ENCODE results near the gene ZNF547. TPM values are rescaled to one million over a fixed set of nuclear protein-coding genes. Genes with fewer than 3 reads are reported as not detected.

The ZNF547 gene
- total and polyA plus RNA-seq, 2 experiments from 2014 or later, result 1.4 to 2.0 TPM

DNA sequence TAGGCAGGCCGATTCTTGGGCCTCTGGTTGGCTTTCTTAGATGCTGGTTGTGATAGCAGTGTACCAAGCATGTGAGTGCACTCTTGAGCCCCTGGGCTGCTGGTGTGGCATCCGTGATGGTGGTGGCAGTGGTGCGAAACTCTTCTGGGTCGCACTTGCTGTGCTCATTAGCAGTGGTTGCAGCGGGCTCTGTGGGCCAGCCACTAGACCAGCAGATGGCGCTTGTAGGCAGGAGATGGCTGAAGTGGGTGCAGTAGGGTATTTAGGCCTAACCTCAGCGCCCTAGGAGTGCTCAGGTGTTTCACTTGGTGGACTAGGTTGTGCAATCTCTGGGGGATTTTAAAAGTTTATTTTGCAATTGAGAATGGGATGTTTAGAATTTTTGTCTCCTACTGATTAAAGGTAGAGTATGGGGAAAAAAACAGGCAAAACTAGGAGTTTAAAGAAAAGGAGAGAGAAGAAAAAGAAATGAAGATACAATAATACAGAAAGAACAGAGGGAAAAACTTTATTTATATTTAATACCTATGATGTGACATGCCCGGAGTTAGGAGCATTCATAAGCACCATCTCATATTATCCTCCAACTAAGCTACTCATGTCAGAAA, 43.3 kb downstream of the ZNF547 start:
- in situ Hi-C loops (cut with MboI), result no loop called here
- no peaks in the 10 kb centered on the region for H3K9me3 ChIP-seq (ENCODE audit: low read depth)
- H4K20me1 ChIP-seq (ENCODE audit: insufficient read depth), result no peaks in the 10 kb centered on the region
- peaks cover 12% of the 10 kb centered on the region for H3K79me2 ChIP-seq (ENCODE audit: insufficient read depth)
- H3K4me2 ChIP-seq (ENCODE audit: unreplicated experiment), result no peak overlapping the region
- no peak for TF ChIP-seq EZH2 (IDR thresholded peaks at IDR 0.05; ENCODE audit: insufficient read depth, poor library complexity, severe bottlenecking)
- no peak for TF ChIP-seq EZH2phosphoT487 (IDR thresholded peaks at IDR 0.05; ENCODE audit: insufficient read depth, low read depth)
- H3K36me3 ChIP-seq (ENCODE audit: low read depth), result no peaks in the 10 kb centered on the region
- H3K4me1 ChIP-seq (ENCODE audit: insufficient read depth), result no peaks in the 10 kb centered on the region
- 14 to 19% methylated on average over 8 of the region's 8 CpGs for WGBS, 2 experiments (ENCODE audit: low coverage in 1 of 2, low lambda C conversion rate in 2 of 2, missing lambda C conversion rate in 2 of 2)
- no peak overlapping the region for H3K9ac ChIP-seq
- H3F3A ChIP-seq (ENCODE audit: insufficient read depth), result peaks cover 14% of the 10 kb centered on the region; the same call in 1 of the 2 replicates
- peak; percentile 80 for DNase-seq
- no peaks in the 10 kb centered on the region for H3K9me2 ChIP-seq (ENCODE audit: insufficient read depth)
- H2AFZ ChIP-seq, result no peak overlapping the region
- H3K27me3 ChIP-seq (replicated peaks; ENCODE audit: insufficient read depth), result no peaks in the 10 kb centered on the region
- no peak overlapping the region for H3K4me3 ChIP-seq
- H3K27ac ChIP-seq, result no peak overlapping the region

DNA sequence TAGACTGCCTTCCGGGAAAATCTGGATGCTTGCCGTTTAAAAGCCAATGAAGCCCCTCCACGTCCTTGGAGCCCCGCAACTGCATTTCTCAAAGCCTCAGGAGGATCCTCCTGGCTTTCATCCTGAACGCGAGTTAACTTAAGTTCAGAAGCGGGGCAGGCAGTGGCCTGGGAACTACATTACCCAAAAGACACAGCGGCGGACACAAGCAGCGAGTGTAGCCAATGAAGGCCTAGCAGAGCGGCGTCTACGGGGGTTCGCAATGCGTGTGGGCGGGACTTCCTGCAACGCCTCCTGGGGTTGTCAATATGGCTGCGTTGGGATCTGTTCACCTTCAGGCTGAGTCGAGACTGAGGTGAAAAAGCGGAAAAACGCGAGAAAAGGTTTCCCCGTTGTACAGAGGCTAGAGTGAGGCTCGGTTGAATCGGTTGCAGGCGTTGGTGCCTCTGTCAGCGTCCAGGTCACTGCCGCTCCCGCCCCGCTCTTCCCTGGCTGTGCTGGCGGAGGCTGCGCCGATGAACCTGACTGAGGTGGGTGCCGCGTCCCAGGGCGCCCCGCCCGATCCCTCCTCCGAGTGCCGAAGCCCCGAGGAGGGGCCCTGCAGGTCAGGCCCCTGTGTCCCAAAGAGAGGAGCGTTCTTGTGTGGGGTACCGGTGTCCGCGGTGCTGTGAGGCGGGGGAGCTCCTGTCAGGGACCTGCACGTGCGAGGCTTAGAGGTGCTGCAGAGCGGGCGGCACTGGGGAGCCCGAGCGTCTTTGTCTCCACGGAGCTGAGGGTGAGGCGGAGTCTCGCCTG, 47.7 kb downstream of the ZNF547 start, which contains the start of gene ZNF17:
TSS of gene ZNF17 (plus strand) at position 285 of the 795 bp plus-strand sequence. CDS start 2,455 bp downstream, outside the sequence.
- in situ Hi-C loops (cut with MboI), result no loop called here
- Histone ChIP-seq H3K9me3 (ENCODE audit: low read depth) (no peaks in the 10 kb centered on the region), H2AFZ (peak within 1 kb of the TSS; percentile 90), H3K36me3 (ENCODE audit: low read depth) (no peaks in the 10 kb centered on the region), H4K20me1 (ENCODE audit: insufficient read depth) (no peaks in the 10 kb centered on the region), H3F3A (ENCODE audit: insufficient read depth) (peaks cover 14% of the 10 kb centered on the region; the same call in 1 of the 2 replicates), H3K4me3 (peak within 1 kb of the TSS; percentile 93), H3K4me2 (ENCODE audit: unreplicated experiment) (peak within 1 kb of the TSS; percentile 79), H3K9ac (peak within 1 kb of the TSS; percentile 87), H3K9me2 (ENCODE audit: insufficient read depth) (no peaks in the 10 kb centered on the region), H3K27me3 (replicated peaks; ENCODE audit: insufficient read depth) (no peaks in the 10 kb centered on the region), H3K4me1 (ENCODE audit: insufficient read depth) (peaks cover 7% of the 10 kb centered on the region; the same call in 1 of the 2 replicates), H3K27ac (peak within 1 kb of the TSS; percentile 14), H3K79me2 (ENCODE audit: insufficient read depth) (peaks cover 57% of the 10 kb centered on the region)
- no peak for TF ChIP-seq EZH2 (IDR thresholded peaks at IDR 0.05; ENCODE audit: insufficient read depth, poor library complexity, severe bottlenecking)
- TF ChIP-seq EZH2phosphoT487 (IDR thresholded peaks at IDR 0.05; ENCODE audit: insufficient read depth, low read depth), result no peak
- 1% methylated on average over 55 of the region's 55 CpGs for WGBS, 2 experiments (ENCODE audit: low coverage in 1 of 2, low lambda C conversion rate in 2 of 2, missing lambda C conversion rate in 2 of 2)
- peak; percentile 99 for DNase-seq

DNA sequence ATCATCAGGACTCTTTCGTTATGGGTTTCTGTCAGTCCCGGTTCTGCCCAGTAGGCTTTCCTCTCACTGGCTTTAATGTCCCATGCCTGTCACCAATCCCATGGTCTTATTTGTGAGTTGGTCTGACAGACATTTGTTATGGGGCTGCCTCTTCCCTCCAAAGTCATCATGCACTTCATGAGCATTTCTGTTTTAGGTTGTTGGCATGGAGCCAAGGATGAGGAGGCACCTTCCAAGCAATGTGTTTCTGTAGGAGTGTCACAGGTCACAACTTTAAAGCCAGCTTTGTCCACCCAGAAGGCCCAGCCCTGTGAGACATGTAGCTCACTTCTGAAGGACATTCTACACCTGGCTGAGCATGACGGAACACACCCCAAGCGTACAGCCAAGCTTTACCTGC, 56.1 kb downstream of the ZNF547 start:
- H3K9me3 ChIP-seq (ENCODE audit: low read depth), result no peaks in the 10 kb centered on the region
- no peak overlapping the region for H3K4me3 ChIP-seq
- no peak for DNase-seq
- in situ Hi-C loops (cut with MboI), result no loop called here
- H3K4me2 ChIP-seq (ENCODE audit: unreplicated experiment), result no peak overlapping the region
- no peak for TF ChIP-seq EZH2phosphoT487 (IDR thresholded peaks at IDR 0.05; ENCODE audit: insufficient read depth, low read depth)
- 96 to 100% methylated on average over 4 of the region's 4 CpGs for WGBS, 2 experiments (ENCODE audit: low coverage in 1 of 2, low lambda C conversion rate in 2 of 2, missing lambda C conversion rate in 2 of 2)
- H4K20me1 ChIP-seq (ENCODE audit: insufficient read depth), result no peaks in the 10 kb centered on the region
- H3F3A ChIP-seq (ENCODE audit: insufficient read depth), result peaks cover 12% of the 10 kb centered on the region; the same call in 1 of the 2 replicates
- peaks cover 60% of the 10 kb centered on the region for H3K79me2 ChIP-seq (ENCODE audit: insufficient read depth)
- H3K27ac ChIP-seq, result no peak overlapping the region
- H3K36me3 ChIP-seq (ENCODE audit: low read depth), result peaks cover 31% of the 10 kb centered on the region
- no peak overlapping the region for H2AFZ ChIP-seq
- no peak overlapping the region for H3K9ac ChIP-seq
- no peaks in the 10 kb centered on the region for H3K27me3 ChIP-seq (replicated peaks; ENCODE audit: insufficient read depth)
- no peaks in the 10 kb centered on the region for H3K9me2 ChIP-seq (ENCODE audit: insufficient read depth)
- H3K4me1 ChIP-seq (ENCODE audit: insufficient read depth), result no peaks in the 10 kb centered on the region

DNA sequence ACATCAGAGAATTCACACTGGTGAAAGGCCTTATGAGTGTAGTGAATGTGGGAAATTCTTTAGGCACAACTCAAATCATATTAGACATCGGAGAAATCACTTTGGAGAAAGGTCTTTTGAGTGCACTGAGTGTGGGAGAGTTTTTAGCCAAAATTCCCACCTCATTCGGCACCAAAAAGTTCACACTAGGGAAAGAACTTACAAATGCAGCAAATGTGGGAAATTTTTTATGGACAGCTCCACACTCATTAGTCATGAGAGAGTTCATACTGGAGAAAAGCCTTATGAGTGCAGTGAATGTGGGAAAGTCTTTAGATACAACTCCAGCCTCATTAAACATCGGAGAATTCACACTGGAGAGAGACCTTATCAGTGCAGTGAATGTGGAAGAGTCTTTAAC, 57.7 kb downstream of the ZNF547 start:
- no peak for DNase-seq
- H3K4me2 ChIP-seq (ENCODE audit: unreplicated experiment), result no peak overlapping the region
- H3K36me3 ChIP-seq (ENCODE audit: low read depth), result peaks cover 31% of the 10 kb centered on the region

More for the DNA sequence above, 57.7 kb downstream of the ZNF547 start:
- no peak overlapping the region for H3K4me3 ChIP-seq
- peaks cover 12% of the 10 kb centered on the region; the same call in 1 of the 2 replicates for H3F3A ChIP-seq (ENCODE audit: insufficient read depth)
- no peaks in the 10 kb centered on the region for H4K20me1 ChIP-seq (ENCODE audit: insufficient read depth)
- H3K79me2 ChIP-seq (ENCODE audit: insufficient read depth), result peaks cover 44% of the 10 kb centered on the region
- 95 to 98% methylated on average over 3 of the region's 3 CpGs for WGBS, 2 experiments (ENCODE audit: low coverage in 1 of 2, low lambda C conversion rate in 2 of 2, missing lambda C conversion rate in 2 of 2)
- H3K27me3 ChIP-seq (replicated peaks; ENCODE audit: insufficient read depth), result no peaks in the 10 kb centered on the region
- no peak overlapping the region for H3K9ac ChIP-seq
- no peaks in the 10 kb centered on the region for H3K4me1 ChIP-seq (ENCODE audit: insufficient read depth)
- TF ChIP-seq EZH2phosphoT487 (IDR thresholded peaks at IDR 0.05; ENCODE audit: insufficient read depth, low read depth), result no peak
- TF ChIP-seq EZH2 (IDR thresholded peaks at IDR 0.05; ENCODE audit: insufficient read depth, poor library complexity, severe bottlenecking), result no peak
- no peaks in the 10 kb centered on the region for H3K9me3 ChIP-seq (ENCODE audit: low read depth)
- H2AFZ ChIP-seq, result no peak overlapping the region
- no peaks in the 10 kb centered on the region for H3K9me2 ChIP-seq (ENCODE audit: insufficient read depth)
- no peak overlapping the region for H3K27ac ChIP-seq
- in situ Hi-C loops (cut with MboI), result no loop called here

Other genes starting within 250 kb of the ZNF547 start
- not detected in 2 replicates for gene USP29, start 243.6 kb upstream of the ZNF547 start, total RNA-seq (2014; rRNA removed; shearing (Covaris generic))
- gene USP29, start 243.6 kb upstream of the ZNF547 start, polyA plus RNA-seq (2016; fragmentation: Nextera tagmentation; extraction: Ambion mirVana), result not detected in 2 replicates
- not detected in 2 replicates for gene ZIM3, start 218.3 kb upstream of the ZNF547 start, total RNA-seq (2014; rRNA removed; shearing (Covaris generic))
- not detected in 2 replicates for gene ZIM3, start 218.3 kb upstream of the ZNF547 start, polyA plus RNA-seq (2016; fragmentation: Nextera tagmentation; extraction: Ambion mirVana)
- gene DUXA, start 196.1 kb upstream of the ZNF547 start, total RNA-seq (2014; rRNA removed; shearing (Covaris generic)), result not detected in 2 replicates
- gene DUXA, start 196.1 kb upstream of the ZNF547 start, polyA plus RNA-seq (2016; fragmentation: Nextera tagmentation; extraction: Ambion mirVana), result not detected in 2 replicates
- gene ZNF264, start 172.1 kb upstream of the ZNF547 start, total RNA-seq (2014; rRNA removed; shearing (Covaris generic)), result 15.8 and 23.5 TPM in 2 replicates
- 3.4 and 3.8 TPM in 2 replicates for gene ZNF264, start 172.1 kb upstream of the ZNF547 start, polyA plus RNA-seq (2016; fragmentation: Nextera tagmentation; extraction: Ambion mirVana)
- gene AURKC, start 132.5 kb upstream of the ZNF547 start, total RNA-seq (2014; rRNA removed; shearing (Covaris generic)), result 0.25 and 1.3 TPM in 2 replicates
- 0.23 and 0.43 TPM in 2 replicates for gene AURKC, start 132.5 kb upstream of the ZNF547 start, polyA plus RNA-seq (2016; fragmentation: Nextera tagmentation; extraction: Ambion mirVana)
- gene ZNF805, start 122.9 kb upstream of the ZNF547 start, total RNA-seq (2014; rRNA removed; shearing (Covaris generic)), result 15.8 and 15.9 TPM in 2 replicates
- 2.1 and 3.2 TPM in 2 replicates for gene ZNF805, start 122.9 kb upstream of the ZNF547 start, polyA plus RNA-seq (2016; fragmentation: Nextera tagmentation; extraction: Ambion mirVana)
- 49.3 and 59.9 TPM in 2 replicates for gene ZNF460, start 83.1 kb upstream of the ZNF547 start, total RNA-seq (2014; rRNA removed; shearing (Covaris generic))
- 7.6 and 8.5 TPM in 2 replicates for gene ZNF460, start 83.1 kb upstream of the ZNF547 start, polyA plus RNA-seq (2016; fragmentation: Nextera tagmentation; extraction: Ambion mirVana)
- 5.9 and 8.0 TPM in 2 replicates for gene ZNF543, start 43.1 kb upstream of the ZNF547 start, total RNA-seq (2014; rRNA removed; shearing (Covaris generic))
- gene ZNF543, start 43.1 kb upstream of the ZNF547 start, polyA plus RNA-seq (2016; fragmentation: Nextera tagmentation; extraction: Ambion mirVana), result 1.7 and 2.3 TPM in 2 replicates
- 7.8 and 8.7 TPM in 2 replicates for gene ZNF304, start 12.3 kb upstream of the ZNF547 start, total RNA-seq (2014; rRNA removed; shearing (Covaris generic))
- 4.2 and 4.8 TPM in 2 replicates for gene ZNF304, start 12.3 kb upstream of the ZNF547 start, polyA plus RNA-seq (2016; fragmentation: Nextera tagmentation; extraction: Ambion mirVana)
- gene TRAPPC2B, start within 50 bp of the ZNF547 start, total RNA-seq (2014; rRNA removed; shearing (Covaris generic)), result 9.2 and 21.6 TPM in 2 replicates
- gene TRAPPC2B, start within 50 bp of the ZNF547 start, polyA plus RNA-seq (2016; fragmentation: Nextera tagmentation; extraction: Ambion mirVana), result 30.3 and 33.0 TPM in 2 replicates
- 11.1 and 20.3 TPM in 2 replicates for gene ZNF548, start 26.3 kb downstream of the ZNF547 start, total RNA-seq (2014; rRNA removed; shearing (Covaris generic))
- gene ZNF548, start 26.3 kb downstream of the ZNF547 start, polyA plus RNA-seq (2016; fragmentation: Nextera tagmentation; extraction: Ambion mirVana), result 6.8 and 6.9 TPM in 2 replicates
- gene ZNF17, start 47.6 kb downstream of the ZNF547 start, total RNA-seq (2014; rRNA removed; shearing (Covaris generic)), result 4.8 and 19.9 TPM in 2 replicates
- 3.5 and 4.1 TPM in 2 replicates for gene ZNF17, start 47.6 kb downstream of the ZNF547 start, polyA plus RNA-seq (2016; fragmentation: Nextera tagmentation; extraction: Ambion mirVana)
- 2.4 and 3.6 TPM in 2 replicates for gene ZNF749, start 71.8 kb downstream of the ZNF547 start, total RNA-seq (2014; rRNA removed; shearing (Covaris generic))
- gene ZNF749, start 71.8 kb downstream of the ZNF547 start, polyA plus RNA-seq (2016; fragmentation: Nextera tagmentation; extraction: Ambion mirVana), result 15.8 and 17.5 TPM in 2 replicates
- 0.32 and 1.5 TPM in 2 replicates for gene VN1R1, start 93.6 kb downstream of the ZNF547 start, total RNA-seq (2014; rRNA removed; shearing (Covaris generic))
- gene VN1R1, start 93.6 kb downstream of the ZNF547 start, polyA plus RNA-seq (2016; fragmentation: Nextera tagmentation; extraction: Ambion mirVana), result 0.58 and 0.68 TPM in 2 replicates
- gene ZNF772, start 114.0 kb downstream of the ZNF547 start, total RNA-seq (2014; rRNA removed; shearing (Covaris generic)), result 13.6 and 13.7 TPM in 2 replicates
- gene ZNF772, start 114.0 kb downstream of the ZNF547 start, polyA plus RNA-seq (2016; fragmentation: Nextera tagmentation; extraction: Ambion mirVana), result 4.1 and 5.8 TPM in 2 replicates
- 13.9 and 29.0 TPM in 2 replicates for gene ZNF419, start 124.2 kb downstream of the ZNF547 start, total RNA-seq (2014; rRNA removed; shearing (Covaris generic))
- 7.5 and 8.7 TPM in 2 replicates for gene ZNF419, start 124.2 kb downstream of the ZNF547 start, polyA plus RNA-seq (2016; fragmentation: Nextera tagmentation; extraction: Ambion mirVana)
- 33.7 and 41.0 TPM in 2 replicates for gene ZNF773, start 136.4 kb downstream of the ZNF547 start, total RNA-seq (2014; rRNA removed; shearing (Covaris generic))
- gene ZNF773, start 136.4 kb downstream of the ZNF547 start, polyA plus RNA-seq (2016; fragmentation: Nextera tagmentation; extraction: Ambion mirVana), result 18.6 and 22.2 TPM in 2 replicates
- gene ZNF549, start 163.8 kb downstream of the ZNF547 start, total RNA-seq (2014; rRNA removed; shearing (Covaris generic)), result 3.5 and 5.6 TPM in 2 replicates
- gene ZNF549, start 163.8 kb downstream of the ZNF547 start, polyA plus RNA-seq (2016; fragmentation: Nextera tagmentation; extraction: Ambion mirVana), result 3.5 and 4.2 TPM in 2 replicates
- gene ZNF550, start 196.3 kb downstream of the ZNF547 start, total RNA-seq (2014; rRNA removed; shearing (Covaris generic)), result 7.3 and 12.0 TPM in 2 replicates
- 3.5 and 4.4 TPM in 2 replicates for gene ZNF550, start 196.3 kb downstream of the ZNF547 start, polyA plus RNA-seq (2016; fragmentation: Nextera tagmentation; extraction: Ambion mirVana)
- gene ZNF416, start 215.4 kb downstream of the ZNF547 start, total RNA-seq (2014; rRNA removed; shearing (Covaris generic)), result 3.2 and 5.9 TPM in 2 replicates
- 4.9 and 5.8 TPM in 2 replicates for gene ZNF416, start 215.4 kb downstream of the ZNF547 start, polyA plus RNA-seq (2016; fragmentation: Nextera tagmentation; extraction: Ambion mirVana)
- gene ZIK1, start 220.6 kb downstream of the ZNF547 start, total RNA-seq (2014; rRNA removed; shearing (Covaris generic)), result 5.3 and 10.4 TPM in 2 replicates
- gene ZIK1, start 220.6 kb downstream of the ZNF547 start, polyA plus RNA-seq (2016; fragmentation: Nextera tagmentation; extraction: Ambion mirVana), result 3.2 and 3.4 TPM in 2 replicates
- gene ZNF530, start 236.3 kb downstream of the ZNF547 start, total RNA-seq (2014; rRNA removed; shearing (Covaris generic)), result 3.7 and 5.1 TPM in 2 replicates
- 2.4 and 2.6 TPM in 2 replicates for gene ZNF530, start 236.3 kb downstream of the ZNF547 start, polyA plus RNA-seq (2016; fragmentation: Nextera tagmentation; extraction: Ambion mirVana)

All from GM23248 (cell line).